HepG2 (cell line): ENCODE data around the gene VAT1L.

Experiments used
- PHF8 ChIP-seq: sonication (generic); formaldehyde crosslinking; IDR thresholded peaks from 2 replicates; pipeline ENCODE4 v1.5.0; 2020; ENCODE audit warnings: missing genetic modification reagents
- ZNF572 ChIP-seq: sonication (generic); formaldehyde crosslinking; IDR thresholded peaks from 2 replicates; pipeline ENCODE4 v1.5.1; 2020; ENCODE audit warnings: mild to moderate bottlenecking, missing genetic modification reagents
- TF ChIP-seq, protein P1 (sequence below): sonication (generic); formaldehyde crosslinking; IDR thresholded peaks from 2 replicates; pipeline ENCODE4 v1.5.0; 2020; ENCODE audit warnings: missing genetic modification reagents, mild to moderate bottlenecking, borderline replicate concordance
- TF ChIP-seq, protein P2 (sequence below): IDR thresholded peaks from 2 replicates; pipeline ENCODE4 v1.6.1; 2016; ENCODE audit warnings: low read depth, missing genetic modification reagents, missing compliant biosample characterization
- TF ChIP-seq, protein P3 (sequence below), 2 experiments: IDR thresholded peaks; 2 replicates each; pipeline ENCODE4 v1.6.1; 2011 to 2012; ENCODE audit warnings: low read length in 2 of 2, borderline replicate concordance in 1 of 2, low read depth in 1 of 2, mild to moderate bottlenecking in 1 of 2, moderate library complexity in 1 of 2
- TF ChIP-seq, protein P4 (sequence below): sonication (generic); formaldehyde crosslinking; IDR thresholded peaks from 2 replicates; pipeline ENCODE4 v1.5.0; 2020; ENCODE audit warnings: mild to moderate bottlenecking, missing genetic modification reagents, moderate library complexity

DNA sequence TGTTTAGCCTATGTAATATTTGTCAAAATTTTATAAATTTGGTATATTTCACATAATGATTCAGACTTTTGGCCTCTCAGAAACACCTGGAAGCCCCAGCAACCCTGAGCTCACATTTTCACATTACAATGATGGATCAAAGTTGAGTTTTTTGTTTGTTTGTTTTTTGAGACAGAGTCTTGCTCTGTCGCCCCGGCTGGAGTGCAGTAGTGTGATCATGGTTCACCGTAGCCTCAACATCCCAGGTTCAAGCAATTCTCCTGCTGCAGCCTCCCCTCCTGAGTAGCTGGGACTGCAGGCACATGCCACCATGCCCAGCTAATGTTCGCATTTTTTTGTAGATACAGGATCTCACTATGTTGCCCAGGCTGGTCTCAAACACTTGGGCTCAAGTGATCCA, 10.6 kb upstream of the VAT1L start:
- TF ChIP-seq, protein P1, sequence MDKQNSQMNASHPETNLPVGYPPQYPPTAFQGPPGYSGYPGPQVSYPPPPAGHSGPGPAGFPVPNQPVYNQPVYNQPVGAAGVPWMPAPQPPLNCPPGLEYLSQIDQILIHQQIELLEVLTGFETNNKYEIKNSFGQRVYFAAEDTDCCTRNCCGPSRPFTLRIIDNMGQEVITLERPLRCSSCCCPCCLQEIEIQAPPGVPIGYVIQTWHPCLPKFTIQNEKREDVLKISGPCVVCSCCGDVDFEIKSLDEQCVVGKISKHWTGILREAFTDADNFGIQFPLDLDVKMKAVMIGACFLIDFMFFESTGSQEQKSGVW, result no peak
- TF ChIP-seq ZNF572 (CRISPR knock-in tag), result no peak
- no peak for TF ChIP-seq PHF8 (CRISPR knock-in tag)
- TF ChIP-seq, protein P2, sequence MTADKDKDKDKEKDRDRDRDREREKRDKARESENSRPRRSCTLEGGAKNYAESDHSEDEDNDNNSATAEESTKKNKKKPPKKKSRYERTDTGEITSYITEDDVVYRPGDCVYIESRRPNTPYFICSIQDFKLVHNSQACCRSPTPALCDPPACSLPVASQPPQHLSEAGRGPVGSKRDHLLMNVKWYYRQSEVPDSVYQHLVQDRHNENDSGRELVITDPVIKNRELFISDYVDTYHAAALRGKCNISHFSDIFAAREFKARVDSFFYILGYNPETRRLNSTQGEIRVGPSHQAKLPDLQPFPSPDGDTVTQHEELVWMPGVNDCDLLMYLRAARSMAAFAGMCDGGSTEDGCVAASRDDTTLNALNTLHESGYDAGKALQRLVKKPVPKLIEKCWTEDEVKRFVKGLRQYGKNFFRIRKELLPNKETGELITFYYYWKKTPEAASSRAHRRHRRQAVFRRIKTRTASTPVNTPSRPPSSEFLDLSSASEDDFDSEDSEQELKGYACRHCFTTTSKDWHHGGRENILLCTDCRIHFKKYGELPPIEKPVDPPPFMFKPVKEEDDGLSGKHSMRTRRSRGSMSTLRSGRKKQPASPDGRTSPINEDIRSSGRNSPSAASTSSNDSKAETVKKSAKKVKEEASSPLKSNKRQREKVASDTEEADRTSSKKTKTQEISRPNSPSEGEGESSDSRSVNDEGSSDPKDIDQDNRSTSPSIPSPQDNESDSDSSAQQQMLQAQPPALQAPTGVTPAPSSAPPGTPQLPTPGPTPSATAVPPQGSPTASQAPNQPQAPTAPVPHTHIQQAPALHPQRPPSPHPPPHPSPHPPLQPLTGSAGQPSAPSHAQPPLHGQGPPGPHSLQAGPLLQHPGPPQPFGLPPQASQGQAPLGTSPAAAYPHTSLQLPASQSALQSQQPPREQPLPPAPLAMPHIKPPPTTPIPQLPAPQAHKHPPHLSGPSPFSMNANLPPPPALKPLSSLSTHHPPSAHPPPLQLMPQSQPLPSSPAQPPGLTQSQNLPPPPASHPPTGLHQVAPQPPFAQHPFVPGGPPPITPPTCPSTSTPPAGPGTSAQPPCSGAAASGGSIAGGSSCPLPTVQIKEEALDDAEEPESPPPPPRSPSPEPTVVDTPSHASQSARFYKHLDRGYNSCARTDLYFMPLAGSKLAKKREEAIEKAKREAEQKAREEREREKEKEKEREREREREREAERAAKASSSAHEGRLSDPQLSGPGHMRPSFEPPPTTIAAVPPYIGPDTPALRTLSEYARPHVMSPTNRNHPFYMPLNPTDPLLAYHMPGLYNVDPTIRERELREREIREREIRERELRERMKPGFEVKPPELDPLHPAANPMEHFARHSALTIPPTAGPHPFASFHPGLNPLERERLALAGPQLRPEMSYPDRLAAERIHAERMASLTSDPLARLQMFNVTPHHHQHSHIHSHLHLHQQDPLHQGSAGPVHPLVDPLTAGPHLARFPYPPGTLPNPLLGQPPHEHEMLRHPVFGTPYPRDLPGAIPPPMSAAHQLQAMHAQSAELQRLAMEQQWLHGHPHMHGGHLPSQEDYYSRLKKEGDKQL (CRISPR knock-in tag), result no peak
- TF ChIP-seq, protein P3, sequence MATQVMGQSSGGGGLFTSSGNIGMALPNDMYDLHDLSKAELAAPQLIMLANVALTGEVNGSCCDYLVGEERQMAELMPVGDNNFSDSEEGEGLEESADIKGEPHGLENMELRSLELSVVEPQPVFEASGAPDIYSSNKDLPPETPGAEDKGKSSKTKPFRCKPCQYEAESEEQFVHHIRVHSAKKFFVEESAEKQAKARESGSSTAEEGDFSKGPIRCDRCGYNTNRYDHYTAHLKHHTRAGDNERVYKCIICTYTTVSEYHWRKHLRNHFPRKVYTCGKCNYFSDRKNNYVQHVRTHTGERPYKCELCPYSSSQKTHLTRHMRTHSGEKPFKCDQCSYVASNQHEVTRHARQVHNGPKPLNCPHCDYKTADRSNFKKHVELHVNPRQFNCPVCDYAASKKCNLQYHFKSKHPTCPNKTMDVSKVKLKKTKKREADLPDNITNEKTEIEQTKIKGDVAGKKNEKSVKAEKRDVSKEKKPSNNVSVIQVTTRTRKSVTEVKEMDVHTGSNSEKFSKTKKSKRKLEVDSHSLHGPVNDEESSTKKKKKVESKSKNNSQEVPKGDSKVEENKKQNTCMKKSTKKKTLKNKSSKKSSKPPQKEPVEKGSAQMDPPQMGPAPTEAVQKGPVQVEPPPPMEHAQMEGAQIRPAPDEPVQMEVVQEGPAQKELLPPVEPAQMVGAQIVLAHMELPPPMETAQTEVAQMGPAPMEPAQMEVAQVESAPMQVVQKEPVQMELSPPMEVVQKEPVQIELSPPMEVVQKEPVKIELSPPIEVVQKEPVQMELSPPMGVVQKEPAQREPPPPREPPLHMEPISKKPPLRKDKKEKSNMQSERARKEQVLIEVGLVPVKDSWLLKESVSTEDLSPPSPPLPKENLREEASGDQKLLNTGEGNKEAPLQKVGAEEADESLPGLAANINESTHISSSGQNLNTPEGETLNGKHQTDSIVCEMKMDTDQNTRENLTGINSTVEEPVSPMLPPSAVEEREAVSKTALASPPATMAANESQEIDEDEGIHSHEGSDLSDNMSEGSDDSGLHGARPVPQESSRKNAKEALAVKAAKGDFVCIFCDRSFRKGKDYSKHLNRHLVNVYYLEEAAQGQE (IDR thresholded peaks at IDR 0.05; ENCODE audit: borderline replicate concordance in 1 of 2, low read depth in 1 of 2, low read length in 2 of 2), result no peak
- TF ChIP-seq, protein P4, sequence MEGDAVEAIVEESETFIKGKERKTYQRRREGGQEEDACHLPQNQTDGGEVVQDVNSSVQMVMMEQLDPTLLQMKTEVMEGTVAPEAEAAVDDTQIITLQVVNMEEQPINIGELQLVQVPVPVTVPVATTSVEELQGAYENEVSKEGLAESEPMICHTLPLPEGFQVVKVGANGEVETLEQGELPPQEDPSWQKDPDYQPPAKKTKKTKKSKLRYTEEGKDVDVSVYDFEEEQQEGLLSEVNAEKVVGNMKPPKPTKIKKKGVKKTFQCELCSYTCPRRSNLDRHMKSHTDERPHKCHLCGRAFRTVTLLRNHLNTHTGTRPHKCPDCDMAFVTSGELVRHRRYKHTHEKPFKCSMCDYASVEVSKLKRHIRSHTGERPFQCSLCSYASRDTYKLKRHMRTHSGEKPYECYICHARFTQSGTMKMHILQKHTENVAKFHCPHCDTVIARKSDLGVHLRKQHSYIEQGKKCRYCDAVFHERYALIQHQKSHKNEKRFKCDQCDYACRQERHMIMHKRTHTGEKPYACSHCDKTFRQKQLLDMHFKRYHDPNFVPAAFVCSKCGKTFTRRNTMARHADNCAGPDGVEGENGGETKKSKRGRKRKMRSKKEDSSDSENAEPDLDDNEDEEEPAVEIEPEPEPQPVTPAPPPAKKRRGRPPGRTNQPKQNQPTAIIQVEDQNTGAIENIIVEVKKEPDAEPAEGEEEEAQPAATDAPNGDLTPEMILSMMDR (CRISPR knock-in tag), result no peak
